Measurements from ENCODE around the gene HECTD2.

The HECTD2 gene

GRCh38 chr10:91495402-91495801 lies 85.3 kb downstream of the HECTD2 start:
- Histone ChIP-seq H3K27ac (ENCODE audit: low read length) (no peak overlapping the region), H3K79me2 (ENCODE audit: low read length) (no peaks in the 10 kb centered on the region), H3K9ac (ENCODE audit: low read length) (no peak overlapping the region), H3K4me1 (ENCODE audit: low read length) (peaks cover 7% of the 10 kb centered on the region; the same call in 1 of the 2 replicates), H2AFZ (ENCODE audit: low read depth, low read length) (no peak overlapping the region), H3K36me3 (replicated peaks; ENCODE audit: low read depth, low read length) (no peaks in the 10 kb centered on the region), H4K20me1 (ENCODE audit: insufficient read depth, low read length) (no peaks in the 10 kb centered on the region), H3K4me3 (ENCODE audit: low read length) (no peak overlapping the region), H3K27me3 (ENCODE audit: low read depth, low read length) (no peaks in the 10 kb centered on the region), H3K4me2 (ENCODE audit: low read length) (no peak overlapping the region), H3K9me3 (ENCODE audit: insufficient read depth, low read length) (no peaks in the 10 kb centered on the region)
- TF ChIP-seq CTCF (IDR thresholded peaks at IDR 0.05; ENCODE audit: low read depth, low read length) = no peak
- no peak for TF ChIP-seq EZH2phosphoT487 (IDR thresholded peaks at IDR 0.05; ENCODE audit: low read depth)

- Histone ChIP-seq H2AFZ (ENCODE audit: low read depth, low read length) (no peak overlapping the region), H3K79me2 (ENCODE audit: low read length) (no peaks in the 10 kb centered on the region), H3K27me3 (ENCODE audit: low read depth, low read length) (no peaks in the 10 kb centered on the region), H3K4me2 (ENCODE audit: low read length) (no peak overlapping the region), H3K36me3 (replicated peaks; ENCODE audit: low read depth, low read length) (no peaks in the 10 kb centered on the region), H3K4me1 (ENCODE audit: low read length) (peaks cover 7% of the 10 kb centered on the region; the same call in 1 of the 2 replicates), H3K4me3 (ENCODE audit: low read length) (no peak overlapping the region), H4K20me1 (ENCODE audit: insufficient read depth, low read length) (no peaks in the 10 kb centered on the region), H3K9me3 (ENCODE audit: insufficient read depth, low read length) (no peaks in the 10 kb centered on the region), H3K27ac (ENCODE audit: low read length) (no peak overlapping the region), H3K9ac (ENCODE audit: low read length) (no peak overlapping the region)
- no peak for TF ChIP-seq CTCF (IDR thresholded peaks at IDR 0.05; ENCODE audit: low read depth, low read length)
- no peak for TF ChIP-seq EZH2phosphoT487 (IDR thresholded peaks at IDR 0.05; ENCODE audit: low read depth)
These were observed 85.9 kb downstream of the HECTD2 start for GRCh38 chr10:91496016-91496415.

- H3K4me2 ChIP-seq (ENCODE audit: low read length) = peak overlapping the region; percentile 26
- H3K9ac ChIP-seq (ENCODE audit: low read length) = no peak overlapping the region
- no peak overlapping the region for H3K4me3 ChIP-seq (ENCODE audit: low read length)
- H3K9me3 ChIP-seq (ENCODE audit: insufficient read depth, low read length) = no peaks in the 10 kb centered on the region
- peaks cover 33% of the 10 kb centered on the region for H3K4me1 ChIP-seq (ENCODE audit: low read length)
- H2AFZ ChIP-seq (ENCODE audit: low read depth, low read length) = no peak overlapping the region
- no peaks in the 10 kb centered on the region for H3K27me3 ChIP-seq (ENCODE audit: low read depth, low read length)
- H4K20me1 ChIP-seq (ENCODE audit: insufficient read depth, low read length) = no peaks in the 10 kb centered on the region
- no peaks in the 10 kb centered on the region for H3K79me2 ChIP-seq (ENCODE audit: low read length)
- H3K27ac ChIP-seq (ENCODE audit: low read length) = peak overlapping the region; percentile 23; the same call in 1 of the 2 replicates
- no peaks in the 10 kb centered on the region for H3K36me3 ChIP-seq (replicated peaks; ENCODE audit: low read depth, low read length)
- no peak for TF ChIP-seq EZH2phosphoT487 (IDR thresholded peaks at IDR 0.05; ENCODE audit: low read depth)
- no peak for TF ChIP-seq CTCF (IDR thresholded peaks at IDR 0.05; ENCODE audit: low read depth, low read length)
These were observed 101.6 kb downstream of the HECTD2 start for GRCh38 chr10:91511549-91512330.

GRCh38 chr10:91512458-91512857 lies 102.3 kb downstream of the HECTD2 start:
- H3K4me1 ChIP-seq (ENCODE audit: low read length) = peaks cover 33% of the 10 kb centered on the region
- H3K27me3 ChIP-seq (ENCODE audit: low read depth, low read length) = no peaks in the 10 kb centered on the region
- H3K27ac ChIP-seq (ENCODE audit: low read length) = peak overlapping the region; percentile 23; the same call in 1 of the 2 replicates
- H2AFZ ChIP-seq (ENCODE audit: low read depth, low read length) = no peak overlapping the region
- H3K36me3 ChIP-seq (replicated peaks; ENCODE audit: low read depth, low read length) = no peaks in the 10 kb centered on the region
- no peak overlapping the region for H3K9ac ChIP-seq (ENCODE audit: low read length)
- no peaks in the 10 kb centered on the region for H3K79me2 ChIP-seq (ENCODE audit: low read length)
- no peak overlapping the region for H3K4me3 ChIP-seq (ENCODE audit: low read length)
- no peaks in the 10 kb centered on the region for H4K20me1 ChIP-seq (ENCODE audit: insufficient read depth, low read length)
- H3K4me2 ChIP-seq (ENCODE audit: low read length) = peak overlapping the region; percentile 26
- TF ChIP-seq CTCF (IDR thresholded peaks at IDR 0.05; ENCODE audit: low read depth, low read length) = no peak
- no peak for TF ChIP-seq EZH2phosphoT487 (IDR thresholded peaks at IDR 0.05; ENCODE audit: low read depth)
- H3K9me3 ChIP-seq (ENCODE audit: insufficient read depth, low read length) = no peaks in the 10 kb centered on the region
